Keratinocyte (primary cell): ENCODE measurements around the gene LCP2.

ENCODE experiments used
- CTCF ChIP-seq, 3 experiments: IDR thresholded peaks in 1 of 3; conservative IDR thresholded peaks in 1 of 3; optimal IDR thresholded peaks in 1 of 3; 2 replicates in 2 of 3; 3 replicates in 1 of 3; pipeline versions ENCODE3 to v1.5.1; 2011; ENCODE audit warnings: low read length in 3 of 3, mild to moderate bottlenecking in 3 of 3, moderate library complexity in 2 of 3, control low read depth in 1 of 3, inconsistent platforms in 1 of 3; ENCODE audit not compliant: insufficient read depth in 2 of 3; ENCODE audit errors: extremely low read depth in 1 of 3
- EZH2 ChIP-seq: IDR thresholded peaks from one replicate; pipeline ENCODE4 v1.6.1; 2012; ENCODE audit warnings: inconsistent platforms, mild to moderate bottlenecking, low read length, moderate library complexity

GRCh38 chr5:170337045-170337733 lies 39.6 kb upstream of the LCP2 start:
- TF ChIP-seq CTCF (optimal IDR thresholded peaks at IDR 0.05 in 1 of 3, IDR thresholded peaks at IDR 0.05 in 1 of 3, conservative IDR thresholded peaks at IDR 0.05 in 1 of 3; ENCODE audit: extremely low read depth in 1 of 3, insufficient read depth in 2 of 3, low read length in 3 of 3) (no peak), EZH2 (no peak)
